Ascending aorta (tissue), 2 donors: ENCODE results near the gene AGPAT4. TPM values are rescaled to one million over a fixed set of nuclear protein-coding genes. Genes with fewer than 3 reads are reported as not detected.
"Not testable (repeated sequence)": the region's sequence is repeated elsewhere in the genome, so short reads cannot be mapped to it uniquely, and the experiment has no call there.

ENCODE experiments used
- DNase-seq, 2 donors: peaks; one replicate each; pipeline ENCODE4 v3.0.0-alpha.2; 2019; ENCODE audit warnings: low spot score in 2 of 2
- H3K27ac ChIP-seq, 2 donors: fragments of 200-600 bp; sonication (generic); one replicate each; pipeline ENCODE4 v1.5.1; 2016 to 2017; ENCODE audit warnings: mild to moderate bottlenecking in 1 of 2
- H3K27me3 ChIP-seq: fragments of 200-600 bp; sonication (generic); one replicate; pipeline ENCODE4 v1.5.1; 2017
- H3K36me3 ChIP-seq, 2 donors: fragments of 200-600 bp; sonication (generic); one replicate each; pipeline ENCODE4 v1.5.1; 2016
- H3K4me1 ChIP-seq, 2 donors: fragments of 200-600 bp; sonication (generic); one replicate each; pipeline ENCODE4 v1.5.1; 2016 to 2017; ENCODE audit warnings: mild to moderate bottlenecking in 1 of 2
- H3K4me3 ChIP-seq, 2 donors: fragments of 200-600 bp; sonication (generic); one replicate each; pipeline ENCODE4 v1.5.1; 2016 to 2017; ENCODE audit warnings: mild to moderate bottlenecking in 1 of 2
- H3K9me3 ChIP-seq, 2 donors: fragments of 200-600 bp; sonication (generic); one replicate each; pipeline ENCODE4 v1.5.1; 2016
- CTCF ChIP-seq, 3 experiments: fragments of 200-600 bp in 2 of 3; fragments of 450-650 bp in 1 of 3; sonication (generic) in 2 of 3; IDR thresholded peaks; one replicate each; pipeline ENCODE4 v1.5.1; 2016 to 2019; ENCODE audit warnings: antibody characterized with exemption in 3 of 3, mild to moderate bottlenecking in 1 of 3, moderate library complexity in 1 of 3
- intact Hi-C: fragments of 100-400 bp; cut with DNase I; formaldehyde crosslinking; loops from one replicate; pipeline ENCODE4 v1.15.1; 2023
- total RNA-seq: library from RNA; depleted of rRNA; stranded (reverse); fragments of >200 nt; gene quantifications from one replicate; pipeline ENCODE4 v1.1.0, GENCODE V29; 2016

Gene AGPAT4
- total RNA-seq, 1 donor from 2014 or later = 6.8 TPM

GRCh38 chr6:161128230-161128629, 145.6 kb downstream of the AGPAT4 start:
- H3K36me3 ChIP-seq = peaks cover 0 to 39% of the 10 kb centered on the region in 2 donors
- H3K4me3 ChIP-seq = no peak overlapping the region
- intact Hi-C loops = no loop called here
- no peak overlapping the region for H3K27ac ChIP-seq
- no peak for TF ChIP-seq CTCF (IDR thresholded peaks at IDR 0.05)
- H3K27me3 ChIP-seq = no peaks in the 10 kb centered on the region
- no peak for DNase-seq
- H3K4me1 ChIP-seq = no peaks in the 10 kb centered on the region
- peaks cover 3 to 18% of the 10 kb centered on the region in 2 donors for H3K9me3 ChIP-seq

- peaks cover 0 to 41% of the 10 kb centered on the region in 2 donors for H3K36me3 ChIP-seq
- no peaks in the 10 kb centered on the region for H3K27me3 ChIP-seq
- H3K9me3 ChIP-seq = peaks cover 3 to 29% of the 10 kb centered on the region in 2 donors
- H3K4me1 ChIP-seq = no peaks in the 10 kb centered on the region
- no peak overlapping the region for H3K4me3 ChIP-seq
- DNase-seq = no peak
- intact Hi-C loops = no loop called here
- no peak overlapping the region for H3K27ac ChIP-seq
- no peak for TF ChIP-seq CTCF (IDR thresholded peaks at IDR 0.05)
These were observed 146.7 kb downstream of the AGPAT4 start for GRCh38 chr6:161127071-161127740.

DNA sequence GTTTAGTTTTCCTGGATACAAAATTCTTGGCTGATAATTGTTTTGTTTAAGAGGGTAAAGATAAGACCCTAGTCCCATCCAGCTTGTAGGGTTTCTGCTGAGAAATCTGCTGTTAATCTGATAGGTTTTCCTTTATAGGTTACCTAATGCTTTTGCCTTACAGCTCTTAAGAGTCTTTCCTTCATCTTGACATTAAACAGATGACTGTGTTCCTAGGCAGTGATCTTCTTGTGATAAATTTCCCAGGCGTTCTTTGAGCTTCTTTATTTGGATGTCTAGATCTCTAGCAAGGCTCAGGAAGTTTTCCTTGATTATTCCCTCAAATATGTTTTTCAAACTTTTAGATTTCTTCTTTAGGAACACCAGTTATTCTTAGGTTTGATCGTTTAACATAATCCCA, 148.3 kb downstream of the AGPAT4 start:
- H3K9me3 ChIP-seq = peaks cover 3 to 30% of the 10 kb centered on the region in 2 donors
- H3K27me3 ChIP-seq = no peaks in the 10 kb centered on the region
- DNase-seq = no peak
- H3K4me3 ChIP-seq = no peak overlapping the region
- no peak for TF ChIP-seq CTCF (IDR thresholded peaks at IDR 0.05)
- H3K36me3 ChIP-seq = peaks cover 0 to 52% of the 10 kb centered on the region in 2 donors
- no peak overlapping the region for H3K27ac ChIP-seq
- intact Hi-C loops = no loop called here
- H3K4me1 ChIP-seq = no peaks in the 10 kb centered on the region

- H3K9me3 ChIP-seq = peaks cover 7 to 33% of the 10 kb centered on the region in 2 donors
- intact Hi-C loops, H3K27ac ChIP-seq, H3K27me3 ChIP-seq, H3K4me3 ChIP-seq, DNase-seq, H3K4me1 ChIP-seq: not testable (repeated sequence)
- peaks cover 11 to 58% of the 10 kb centered on the region in 2 donors for H3K36me3 ChIP-seq
These were observed 150.5 kb downstream of the AGPAT4 start for GRCh38 chr6:161123319-161123718.

DNA sequence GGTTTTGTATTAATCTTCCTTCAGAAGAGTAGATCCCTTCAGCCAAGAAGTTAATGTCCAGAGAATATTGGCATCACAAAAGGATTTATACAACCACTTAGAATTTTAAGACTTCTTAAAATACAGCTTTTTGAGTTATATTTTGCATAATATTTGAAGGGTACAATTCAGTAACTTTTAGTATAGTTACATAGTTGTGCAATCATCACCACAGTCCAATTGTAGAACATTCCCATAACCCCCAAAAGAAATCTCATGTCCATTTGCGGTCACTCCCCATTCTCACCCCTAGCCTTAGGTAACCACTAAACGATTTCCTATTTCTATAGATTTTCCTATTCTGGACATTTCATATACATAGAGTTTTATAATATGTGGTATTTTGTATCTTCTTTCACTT, 155.9 kb downstream of the AGPAT4 start:
- no peak overlapping the region for H3K27ac ChIP-seq
- H3K9me3 ChIP-seq = peaks cover 4 to 12% of the 10 kb centered on the region in 2 donors
- no peaks in the 10 kb centered on the region for H3K4me1 ChIP-seq
- intact Hi-C loops = no loop called here
- TF ChIP-seq CTCF (IDR thresholded peaks at IDR 0.05) = no peak
- DNase-seq = no peak
- H3K36me3 ChIP-seq = peaks cover 39 to 76% of the 10 kb centered on the region in 2 donors
- no peak overlapping the region for H3K4me3 ChIP-seq
- H3K27me3 ChIP-seq = no peaks in the 10 kb centered on the region

- Histone ChIP-seq H3K9me3 (peaks cover 4 to 5% of the 10 kb centered on the region in 2 donors), H3K4me1 (no peaks in the 10 kb centered on the region), H3K36me3 (peaks cover 46 to 79% of the 10 kb centered on the region in 2 donors), H3K27me3 (no peaks in the 10 kb centered on the region), H3K27ac (no peak overlapping the region), H3K4me3 (no peak overlapping the region)
- DNase-seq = no peak
- no peak for TF ChIP-seq CTCF (IDR thresholded peaks at IDR 0.05)
- intact Hi-C loops = no loop called here
These were observed 156.6 kb downstream of the AGPAT4 start for GRCh38 chr6:161117308-161117707.
